ENCODE measurements around the gene DCUN1D1.

Gene DCUN1D1

GRCh38 chr3:182937293-182938051, 42.9 kb downstream of the DCUN1D1 start:
- DNase-seq (ENCODE audit: low read depth), result no peak
- no peak for TF ChIP-seq CTCF (conservative IDR thresholded peaks at IDR 0.05; ENCODE audit: low read depth, low read length)
- H3K4me3 ChIP-seq (ENCODE audit: low read length), result no peak overlapping the region

- DNase-seq (ENCODE audit: low read depth), result no peak
- no peak for TF ChIP-seq CTCF (conservative IDR thresholded peaks at IDR 0.05; ENCODE audit: low read depth, low read length)
- no peak overlapping the region for H3K4me3 ChIP-seq (ENCODE audit: low read length)
Observed at GRCh38 chr3:182936918-182937285, 43.4 kb downstream of the DCUN1D1 start.

- TF ChIP-seq CTCF (conservative IDR thresholded peaks at IDR 0.05; ENCODE audit: low read depth, low read length), result no peak
- DNase-seq (ENCODE audit: low read depth), result no peak
- H3K4me3 ChIP-seq (ENCODE audit: low read length), result no peak overlapping the region
Observed at GRCh38 chr3:182936239-182936917, 44.0 kb downstream of the DCUN1D1 start.

- H3K4me3 ChIP-seq (ENCODE audit: low read length), result no peak overlapping the region
- TF ChIP-seq CTCF (conservative IDR thresholded peaks at IDR 0.05; ENCODE audit: low read depth, low read length), result no peak
Observed at GRCh38 chr3:182935803-182936202, 44.5 kb downstream of the DCUN1D1 start.

GRCh38 chr3:182925944-182926337, 54.4 kb downstream of the DCUN1D1 start:
- DNase-seq (ENCODE audit: low read depth), result no peak
- H3K4me3 ChIP-seq (ENCODE audit: low read length), result no peak overlapping the region
- TF ChIP-seq CTCF (conservative IDR thresholded peaks at IDR 0.05; ENCODE audit: low read depth, low read length), result no peak

More at GRCh38 chr3:182935803-182936202, 44.5 kb downstream of the DCUN1D1 start:
- DNase-seq (ENCODE audit: low read depth), result no peak

GRCh38 chr3:182925330-182925943, 54.9 kb downstream of the DCUN1D1 start:
- no peak for DNase-seq (ENCODE audit: low read depth)
- no peak overlapping the region for H3K4me3 ChIP-seq (ENCODE audit: low read length)
- no peak for TF ChIP-seq CTCF (conservative IDR thresholded peaks at IDR 0.05; ENCODE audit: low read depth, low read length)
